ENCODE data around the gene CORO2B.
"Not testable (repeated sequence)": the region's sequence is repeated elsewhere in the genome, so short reads cannot be mapped to it uniquely, and the experiment has no call there.

The CORO2B gene

DNA sequence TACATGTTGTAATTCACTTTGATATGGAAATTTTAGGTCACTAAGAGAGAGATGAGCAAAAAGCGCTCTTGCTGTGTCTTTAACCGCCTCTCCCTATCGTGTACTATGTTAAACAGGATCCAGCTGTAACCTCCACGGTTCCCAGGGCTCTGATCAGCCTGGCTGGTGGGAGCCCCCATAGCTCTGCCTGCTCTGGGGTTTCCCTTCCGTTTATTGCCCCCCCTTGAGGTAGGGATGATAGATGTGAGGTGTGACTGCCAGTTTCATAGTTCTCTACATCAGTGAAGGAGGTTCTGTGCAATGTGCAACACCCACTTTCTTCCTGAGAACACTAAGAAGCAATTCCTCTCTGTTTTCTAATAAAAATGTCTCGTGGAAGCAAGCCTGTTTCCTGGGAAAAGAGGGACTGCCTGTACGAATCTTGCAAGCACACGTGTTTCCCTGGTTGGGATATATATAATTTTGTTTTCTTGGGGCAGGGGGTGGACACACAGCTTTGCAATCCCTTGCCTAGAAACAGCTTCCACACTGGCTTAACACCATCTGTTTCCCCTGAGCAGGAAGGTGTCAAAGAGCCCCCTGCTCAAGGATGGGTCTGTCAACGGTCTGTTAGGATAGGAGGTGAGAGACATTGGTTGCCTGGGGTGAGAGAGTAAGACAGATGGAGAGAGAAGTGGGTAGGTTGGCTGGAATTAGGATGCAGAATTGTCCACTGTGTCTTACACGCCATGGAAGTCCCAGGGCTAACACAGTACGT lies 23.8 kb downstream of the CORO2B start:
- in situ Hi-C loops (cut with MboI; ENCODE audit: low sequenced_read_pairs, unreplicated experiment) = no loop called here

GRCh38 chr15:68603216-68603595 lies 24.4 kb downstream of the CORO2B start:
- DNase-seq (ENCODE audit: low spot score) = no peak
- TF ChIP-seq, protein P1, sequence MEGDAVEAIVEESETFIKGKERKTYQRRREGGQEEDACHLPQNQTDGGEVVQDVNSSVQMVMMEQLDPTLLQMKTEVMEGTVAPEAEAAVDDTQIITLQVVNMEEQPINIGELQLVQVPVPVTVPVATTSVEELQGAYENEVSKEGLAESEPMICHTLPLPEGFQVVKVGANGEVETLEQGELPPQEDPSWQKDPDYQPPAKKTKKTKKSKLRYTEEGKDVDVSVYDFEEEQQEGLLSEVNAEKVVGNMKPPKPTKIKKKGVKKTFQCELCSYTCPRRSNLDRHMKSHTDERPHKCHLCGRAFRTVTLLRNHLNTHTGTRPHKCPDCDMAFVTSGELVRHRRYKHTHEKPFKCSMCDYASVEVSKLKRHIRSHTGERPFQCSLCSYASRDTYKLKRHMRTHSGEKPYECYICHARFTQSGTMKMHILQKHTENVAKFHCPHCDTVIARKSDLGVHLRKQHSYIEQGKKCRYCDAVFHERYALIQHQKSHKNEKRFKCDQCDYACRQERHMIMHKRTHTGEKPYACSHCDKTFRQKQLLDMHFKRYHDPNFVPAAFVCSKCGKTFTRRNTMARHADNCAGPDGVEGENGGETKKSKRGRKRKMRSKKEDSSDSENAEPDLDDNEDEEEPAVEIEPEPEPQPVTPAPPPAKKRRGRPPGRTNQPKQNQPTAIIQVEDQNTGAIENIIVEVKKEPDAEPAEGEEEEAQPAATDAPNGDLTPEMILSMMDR (IDR thresholded peaks at IDR 0.05; ENCODE audit: borderline replicate concordance, control extremely low read depth, extremely low read depth, insufficient read depth, missing control alignments) = no peak
- in situ Hi-C loops (cut with MboI; ENCODE audit: low sequenced_read_pairs, unreplicated experiment) = no loop called here

More for the DNA sequence above, 23.8 kb downstream of the CORO2B start:
- no peak for DNase-seq (ENCODE audit: low spot score)
- TF ChIP-seq, protein P1 (IDR thresholded peaks at IDR 0.05; ENCODE audit: borderline replicate concordance, control extremely low read depth, extremely low read depth, insufficient read depth, missing control alignments) = no peak

DNA sequence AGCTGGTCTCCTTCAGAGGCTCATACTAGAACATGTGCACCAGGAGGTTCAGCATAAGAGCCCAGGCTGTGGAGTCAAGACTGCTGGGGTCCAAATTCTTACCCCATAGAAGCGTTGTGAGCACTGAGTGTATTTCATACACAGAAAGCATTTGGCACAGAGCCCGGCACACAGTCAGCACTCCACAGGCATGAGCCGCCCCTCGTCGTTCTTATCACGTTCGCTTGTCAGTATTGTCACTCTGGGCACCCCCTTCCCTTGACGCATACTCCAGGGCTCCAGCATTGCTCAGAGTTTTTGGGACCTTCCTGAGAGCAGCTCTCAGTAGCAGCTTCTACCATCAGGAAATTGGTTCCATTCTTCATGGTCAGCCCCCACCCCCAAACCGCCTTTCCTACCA lies 25.2 kb downstream of the CORO2B start:
- in situ Hi-C loops (cut with MboI; ENCODE audit: low sequenced_read_pairs, unreplicated experiment) = no loop called here
- no peak for DNase-seq (ENCODE audit: low spot score)
- TF ChIP-seq, protein P1 (IDR thresholded peaks at IDR 0.05; ENCODE audit: borderline replicate concordance, control extremely low read depth, extremely low read depth, insufficient read depth, missing control alignments) = no peak

- in situ Hi-C loops (cut with MboI; ENCODE audit: low sequenced_read_pairs, unreplicated experiment); DNase-seq (ENCODE audit: low spot score): not testable (repeated sequence)
These were observed 26.2 kb downstream of the CORO2B start for GRCh38 chr15:68604840-68605478.

DNA sequence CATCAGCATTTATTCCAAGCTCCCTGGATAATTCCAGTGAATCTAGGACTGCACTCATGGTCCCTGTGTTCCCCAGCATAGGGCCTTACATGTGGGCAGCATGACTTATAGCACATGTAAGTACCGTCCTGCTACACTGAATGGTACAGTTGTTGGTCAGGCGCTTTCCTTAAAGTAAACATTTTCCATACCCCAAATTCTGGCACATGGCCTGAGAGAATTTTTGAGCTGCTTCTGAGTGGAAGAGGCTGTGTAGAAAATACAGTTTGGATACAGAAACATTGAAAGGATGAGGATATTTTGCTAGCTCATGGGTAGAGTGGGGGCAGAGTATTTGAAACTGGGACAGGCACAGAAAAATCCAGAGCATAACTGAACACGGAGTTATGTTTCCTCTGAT lies 27.6 kb downstream of the CORO2B start:
- DNase-seq (ENCODE audit: low spot score) = no peak
- in situ Hi-C loops (cut with MboI; ENCODE audit: low sequenced_read_pairs, unreplicated experiment) = no loop called here
- TF ChIP-seq, protein P1 (IDR thresholded peaks at IDR 0.05; ENCODE audit: borderline replicate concordance, control extremely low read depth, extremely low read depth, insufficient read depth, missing control alignments) = no peak

DNA sequence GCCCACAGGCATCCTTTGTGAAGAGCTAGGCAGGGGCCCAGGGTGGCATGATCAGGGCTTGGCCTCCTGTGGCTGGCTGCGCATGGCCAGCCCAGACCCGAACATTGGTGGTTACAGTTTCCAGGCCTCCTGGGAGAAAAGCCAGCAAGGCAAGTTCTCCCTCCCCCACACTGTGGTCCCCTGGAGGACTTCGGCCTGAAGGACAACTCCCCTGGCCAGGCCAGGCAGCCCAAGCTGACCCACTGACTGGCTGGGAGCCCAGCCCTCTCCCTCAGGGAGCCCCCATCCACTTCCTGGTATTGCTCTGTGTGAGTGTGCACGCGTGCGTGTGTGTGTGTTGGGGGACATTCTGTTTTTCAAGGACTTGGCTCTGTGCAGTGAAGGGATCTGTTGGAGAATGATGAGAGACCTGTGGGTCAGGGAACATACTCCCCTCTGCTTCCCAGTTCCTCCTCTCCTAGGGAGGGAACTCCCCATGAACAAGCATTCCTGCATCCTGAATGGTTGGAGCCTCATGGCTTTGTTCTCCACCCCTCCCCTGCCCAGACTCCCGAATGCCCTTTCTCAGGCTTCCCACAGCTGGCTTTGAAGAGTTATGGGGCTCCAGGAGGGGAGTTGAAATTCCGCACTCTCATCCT lies 29.5 kb downstream of the CORO2B start:
- in situ Hi-C loops (cut with MboI; ENCODE audit: low sequenced_read_pairs, unreplicated experiment) = no loop called here
- DNase-seq (ENCODE audit: low spot score) = no peak
- TF ChIP-seq, protein P1 (IDR thresholded peaks at IDR 0.05; ENCODE audit: borderline replicate concordance, control extremely low read depth, extremely low read depth, insufficient read depth, missing control alignments) = no peak

- in situ Hi-C loops (cut with MboI; ENCODE audit: low sequenced_read_pairs, unreplicated experiment) = no loop called here
- TF ChIP-seq, protein P1 (IDR thresholded peaks at IDR 0.05; ENCODE audit: borderline replicate concordance, control extremely low read depth, extremely low read depth, insufficient read depth, missing control alignments) = no peak
- no peak for DNase-seq (ENCODE audit: low spot score)
These were observed 30.0 kb downstream of the CORO2B start for GRCh38 chr15:68608844-68609232.
